SU-DHL-6 (cell line): ENCODE measurements around the gene CCNJL.

Source experiments
- H2AFZ ChIP-seq: fragments of 200-600 bp; sonication (generic); 2 replicates; pipeline ENCODE4 v1.6.1; 2014; ENCODE audit warnings: low read depth, mild to moderate bottlenecking, moderate library complexity, mixed read lengths, antibody characterized with exemption, low read length; ENCODE audit not compliant: severe bottlenecking
- H3F3A ChIP-seq: fragments of 200-600 bp; shearing (Covaris generic); 2 replicates; pipeline ENCODE4 v1.6.0; 2016; ENCODE audit warnings: antibody characterized with exemption, mild to moderate bottlenecking; ENCODE audit not compliant: insufficient read depth
- H3K27ac ChIP-seq: fragments of 200-600 bp; sonication (generic); 2 replicates; pipeline ENCODE4 v1.5.1; 2016; ENCODE audit warnings: low read depth, mild to moderate bottlenecking, low read length, moderate library complexity, mixed read lengths
- H3K27me3 ChIP-seq: fragments of 200-600 bp; sonication (generic), shearing (Covaris generic); 2 replicates; pipeline ENCODE4 v1.6.0; 2014; ENCODE audit warnings: mild to moderate bottlenecking, low read length
- H3K36me3 ChIP-seq: fragments of 200-600 bp; sonication (generic); 2 replicates; pipeline ENCODE4 v1.6.1; 2014; ENCODE audit warnings: mild to moderate bottlenecking, low read length, mixed read lengths
- H3K4me2 ChIP-seq: fragments of 300-600, 200-600 bp; shearing (Covaris generic), sonication (generic); 2 replicates; pipeline ENCODE4 v1.6.0; 2014; ENCODE audit warnings: low read length, low read depth, mild to moderate bottlenecking; ENCODE audit not compliant: poor library complexity, severe bottlenecking
- H3K4me3 ChIP-seq: fragments of 200-600 bp; sonication (generic); 2 replicates; pipeline ENCODE4 v1.5.1; 2014; ENCODE audit warnings: antibody characterized with exemption, low read length, mild to moderate bottlenecking, mixed read lengths; ENCODE audit not compliant: insufficient read depth, poor library complexity, severe bottlenecking
- H3K79me2 ChIP-seq: fragments of 200-600 bp; sonication (generic); 2 replicates; pipeline ENCODE4 v1.6.1; 2014; ENCODE audit warnings: mild to moderate bottlenecking, low read length, moderate library complexity; ENCODE audit not compliant: insufficient read depth
- H3K9ac ChIP-seq: fragments of 200-600 bp; sonication (generic); 2 replicates; pipeline ENCODE4 v1.7.0; 2014; ENCODE audit warnings: mild to moderate bottlenecking, low read length
- H3K9me2 ChIP-seq: fragments of 200-600 bp; sonication (generic); replicated peaks from 2 replicates; pipeline ENCODE4 v1.6.1; 2014; ENCODE audit warnings: low read length; ENCODE audit not compliant: insufficient read depth
- H3K9me3 ChIP-seq: fragments of 200-600 bp; sonication (generic); 2 replicates; pipeline ENCODE4 v1.6.1; 2014; ENCODE audit warnings: low read length, mixed read lengths; ENCODE audit not compliant: insufficient read depth
- H4K20me1 ChIP-seq: fragments of 200-600 bp; sonication (generic); 2 replicates; pipeline ENCODE4 v1.6.1; 2014; ENCODE audit warnings: low read depth, mild to moderate bottlenecking, antibody characterized with exemption, low read length, moderate library complexity, mixed read lengths
- EZH2phosphoT487 ChIP-seq: fragments of 200-600 bp; sonication (generic), shearing (Covaris generic); conservative IDR thresholded peaks from 2 replicates; pipeline ENCODE4 v1.6.1; 2018; ENCODE audit warnings: mild to moderate bottlenecking, antibody characterized with exemption, low read length, moderate library complexity, mixed read lengths
- TF ChIP-seq, protein P1 (sequence below): fragments of 200-600 bp; sonication (generic); IDR thresholded peaks from one replicate; pipeline ENCODE4 v1.5.1; 2017; ENCODE audit warnings: antibody characterized with exemption, mild to moderate bottlenecking, low read length, moderate library complexity; ENCODE audit not compliant: insufficient read depth, poor library complexity, severe bottlenecking

The CCNJL gene

DNA sequence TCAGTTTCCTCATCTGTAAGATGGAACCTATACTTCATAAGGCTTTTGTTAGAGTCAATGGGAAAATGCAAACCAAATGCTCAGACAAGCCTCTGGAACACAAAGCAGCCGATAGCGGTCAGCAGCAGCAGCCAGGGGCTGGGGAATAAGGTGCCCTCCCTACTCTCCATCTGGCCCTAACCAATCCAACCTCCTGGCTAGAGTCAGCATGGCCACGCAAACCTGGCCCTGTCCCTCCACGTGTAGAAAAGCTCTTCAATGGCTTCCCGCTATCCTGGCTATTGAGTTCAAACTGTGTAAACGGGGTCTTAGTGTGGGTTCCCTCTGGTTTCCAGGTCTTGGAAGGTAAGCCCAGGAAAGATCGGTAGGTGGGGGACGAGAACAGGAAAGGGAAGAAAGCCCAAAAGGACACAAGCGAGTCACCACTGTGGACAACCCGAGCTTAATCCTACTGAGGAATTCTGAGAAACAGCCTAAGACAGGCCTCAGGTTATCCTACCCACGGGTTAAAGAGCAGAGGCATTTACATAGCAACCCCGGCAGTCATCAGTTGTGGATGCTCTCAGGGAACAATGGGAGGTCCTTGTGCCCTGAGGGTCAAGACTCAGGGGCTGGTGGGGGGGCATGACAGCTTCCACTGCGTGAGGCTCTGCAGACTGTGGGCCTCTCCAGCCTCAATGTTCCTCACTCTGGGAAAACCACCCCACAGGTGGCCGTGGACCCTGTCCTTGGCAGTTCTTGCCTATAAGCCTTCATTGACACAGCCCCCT, 52.2 kb downstream of the CCNJL start:
- no peaks in the 10 kb centered on the region for H3K9me2 ChIP-seq
- H3K9me3 ChIP-seq: no peaks in the 10 kb centered on the region
- H3K4me2 ChIP-seq: no peak overlapping the region
- no peaks in the 10 kb centered on the region for H3K36me3 ChIP-seq
- H3K4me3 ChIP-seq: no peak overlapping the region
- H2AFZ ChIP-seq: no peak overlapping the region
- H3K79me2 ChIP-seq: no peaks in the 10 kb centered on the region
- no peaks in the 10 kb centered on the region for H3K27me3 ChIP-seq
- H3F3A ChIP-seq: no peaks in the 10 kb centered on the region
- no peak overlapping the region for H3K27ac ChIP-seq
- TF ChIP-seq, protein P1, sequence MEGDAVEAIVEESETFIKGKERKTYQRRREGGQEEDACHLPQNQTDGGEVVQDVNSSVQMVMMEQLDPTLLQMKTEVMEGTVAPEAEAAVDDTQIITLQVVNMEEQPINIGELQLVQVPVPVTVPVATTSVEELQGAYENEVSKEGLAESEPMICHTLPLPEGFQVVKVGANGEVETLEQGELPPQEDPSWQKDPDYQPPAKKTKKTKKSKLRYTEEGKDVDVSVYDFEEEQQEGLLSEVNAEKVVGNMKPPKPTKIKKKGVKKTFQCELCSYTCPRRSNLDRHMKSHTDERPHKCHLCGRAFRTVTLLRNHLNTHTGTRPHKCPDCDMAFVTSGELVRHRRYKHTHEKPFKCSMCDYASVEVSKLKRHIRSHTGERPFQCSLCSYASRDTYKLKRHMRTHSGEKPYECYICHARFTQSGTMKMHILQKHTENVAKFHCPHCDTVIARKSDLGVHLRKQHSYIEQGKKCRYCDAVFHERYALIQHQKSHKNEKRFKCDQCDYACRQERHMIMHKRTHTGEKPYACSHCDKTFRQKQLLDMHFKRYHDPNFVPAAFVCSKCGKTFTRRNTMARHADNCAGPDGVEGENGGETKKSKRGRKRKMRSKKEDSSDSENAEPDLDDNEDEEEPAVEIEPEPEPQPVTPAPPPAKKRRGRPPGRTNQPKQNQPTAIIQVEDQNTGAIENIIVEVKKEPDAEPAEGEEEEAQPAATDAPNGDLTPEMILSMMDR: no peak
- TF ChIP-seq EZH2phosphoT487: no peak
- no peak overlapping the region for H3K9ac ChIP-seq
- H4K20me1 ChIP-seq: no peaks in the 10 kb centered on the region

GRCh38 chr5:160259341-160259740, 53.0 kb downstream of the CCNJL start:
- no peak overlapping the region for H3K4me2 ChIP-seq
- H3K79me2 ChIP-seq: no peaks in the 10 kb centered on the region
- H2AFZ ChIP-seq: no peak overlapping the region
- H3K4me3 ChIP-seq: no peak overlapping the region
- no peak overlapping the region for H3K27ac ChIP-seq
- no peaks in the 10 kb centered on the region for H4K20me1 ChIP-seq
- H3F3A ChIP-seq: no peaks in the 10 kb centered on the region
- no peaks in the 10 kb centered on the region for H3K9me2 ChIP-seq
- H3K36me3 ChIP-seq: no peaks in the 10 kb centered on the region
- H3K9ac ChIP-seq: no peak overlapping the region
- no peaks in the 10 kb centered on the region for H3K9me3 ChIP-seq
- H3K27me3 ChIP-seq: no peaks in the 10 kb centered on the region
- no peak for TF ChIP-seq EZH2phosphoT487
- TF ChIP-seq, protein P1: no peak

GRCh38 chr5:160254706-160255105, 57.7 kb downstream of the CCNJL start:
- Histone ChIP-seq H3F3A (no peaks in the 10 kb centered on the region), H3K79me2 (no peaks in the 10 kb centered on the region), H3K9ac (no peak overlapping the region), H3K36me3 (no peaks in the 10 kb centered on the region), H3K9me2 (no peaks in the 10 kb centered on the region), H4K20me1 (no peaks in the 10 kb centered on the region), H3K27me3 (no peaks in the 10 kb centered on the region), H2AFZ (no peak overlapping the region), H3K4me3 (no peak overlapping the region), H3K4me2 (no peak overlapping the region), H3K27ac (no peak overlapping the region), H3K9me3 (no peaks in the 10 kb centered on the region)
- TF ChIP-seq, protein P1: no peak
- no peak for TF ChIP-seq EZH2phosphoT487
